Heart left ventricle (tissue), 13 donors: ENCODE data around the gene TRDMT1.

Experiments used
- POLR2A ChIP-seq, 2 donors: fragments of 450-650 bp; IDR thresholded peaks; one replicate each; pipeline ENCODE4 v1.6.1; 2017; ENCODE audit warnings: antibody characterized with exemption in 2 of 2, mild to moderate bottlenecking in 2 of 2, moderate library complexity in 2 of 2
- TF ChIP-seq, protein P1 (sequence below), 12 donors: fragments of 200-600 bp; sonication (generic) in 4 of 12; IDR thresholded peaks; one replicate each; pipeline versions ENCODE4 v1.5.0 to v1.8.0; 2018 to 2022; ENCODE audit warnings: antibody characterized with exemption in 12 of 12, mild to moderate bottlenecking in 5 of 12
- donor health status: ischemic (EF 13 %, LVEDD 7.1; RV severe dilation, severe dysfunction).
- donor health status: DM: no; HTN: yes; CAD: no.
- donor health status: DM: no; HTN: no; CAD: no.
- donor health status: ischemic (EF 25% LVEDD 6.9; RV normal size, moderate dysfunction).
- donor health status: ischemic (EF 25% LVEDD 5.7; RV mildly dilated, moderate dysfunction).
- donor health status: ischemic (EF 35%, LVEDD 5.7; RV mildly dilated, moderate dysfunction).
- donor health status: nonischemic (EF 11% LVEDD 7.7; RV severe dilation, severe dysfunction).
- donor health status: DM: yes; HTN: yes; CAD: no.
- donor health status: PGD.
- donor health status: ischemic (EF 29% LVEDD 5.4; RV normal size, mild dysfunction).
- donor health status: nonischemic (EF 23%, LVEDD 6.1; RV moderate dilation, normal function).

DNA sequence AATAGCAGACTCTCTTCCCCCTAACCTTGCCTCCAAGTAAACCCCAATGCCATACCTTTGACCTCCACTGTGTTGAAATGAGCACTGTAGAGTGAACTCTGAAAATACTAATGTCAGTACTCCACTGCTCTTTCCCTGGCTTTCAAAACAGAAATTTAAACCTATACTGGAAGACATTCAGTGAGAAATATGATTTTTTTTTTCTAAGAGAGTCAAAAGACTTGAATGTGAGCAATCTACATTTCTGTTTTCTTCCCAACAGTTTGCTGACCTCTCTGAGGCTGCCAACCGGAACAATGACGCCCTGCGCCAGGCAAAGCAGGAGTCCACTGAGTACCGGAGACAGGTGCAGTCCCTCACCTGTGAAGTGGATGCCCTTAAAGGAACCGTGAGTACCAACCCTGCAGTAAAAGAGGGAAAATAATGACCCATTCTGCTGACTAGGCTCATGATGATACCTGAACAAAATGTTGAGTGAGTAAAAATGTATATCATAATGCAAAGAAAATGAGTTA is 33.0 kb upstream of the TRDMT1 start:
- no peak for TF ChIP-seq POLR2A (IDR thresholded peaks at IDR 0.05)
- TF ChIP-seq, protein P1, sequence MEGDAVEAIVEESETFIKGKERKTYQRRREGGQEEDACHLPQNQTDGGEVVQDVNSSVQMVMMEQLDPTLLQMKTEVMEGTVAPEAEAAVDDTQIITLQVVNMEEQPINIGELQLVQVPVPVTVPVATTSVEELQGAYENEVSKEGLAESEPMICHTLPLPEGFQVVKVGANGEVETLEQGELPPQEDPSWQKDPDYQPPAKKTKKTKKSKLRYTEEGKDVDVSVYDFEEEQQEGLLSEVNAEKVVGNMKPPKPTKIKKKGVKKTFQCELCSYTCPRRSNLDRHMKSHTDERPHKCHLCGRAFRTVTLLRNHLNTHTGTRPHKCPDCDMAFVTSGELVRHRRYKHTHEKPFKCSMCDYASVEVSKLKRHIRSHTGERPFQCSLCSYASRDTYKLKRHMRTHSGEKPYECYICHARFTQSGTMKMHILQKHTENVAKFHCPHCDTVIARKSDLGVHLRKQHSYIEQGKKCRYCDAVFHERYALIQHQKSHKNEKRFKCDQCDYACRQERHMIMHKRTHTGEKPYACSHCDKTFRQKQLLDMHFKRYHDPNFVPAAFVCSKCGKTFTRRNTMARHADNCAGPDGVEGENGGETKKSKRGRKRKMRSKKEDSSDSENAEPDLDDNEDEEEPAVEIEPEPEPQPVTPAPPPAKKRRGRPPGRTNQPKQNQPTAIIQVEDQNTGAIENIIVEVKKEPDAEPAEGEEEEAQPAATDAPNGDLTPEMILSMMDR (IDR thresholded peaks at IDR 0.05), result no peak
